Endodermal cell (in vitro differentiated cells): ENCODE data around the gene MCTP2. TPM values are rescaled to one million over a fixed set of nuclear protein-coding genes. Genes with fewer than 3 reads are reported as not detected.

Experiments
- DNase-seq: peaks from one replicate; pipeline ENCODE4 v3.0.0-alpha.2; 2017
- H3K27ac ChIP-seq: 2 replicates; pipeline ENCODE4 v1.5.1; 2013; ENCODE audit warnings: mild to moderate bottlenecking, low read depth, low read length, moderate library complexity
- H3K27me3 ChIP-seq: 2 replicates; pipeline ENCODE4 v1.6.1; 2013; ENCODE audit warnings: mild to moderate bottlenecking, low read length, moderate library complexity; ENCODE audit not compliant: insufficient read depth, control insufficient read depth, poor library complexity, severe bottlenecking
- H3K36me3 ChIP-seq: 2 replicates; pipeline ENCODE4 v1.7.0; 2013; ENCODE audit warnings: mild to moderate bottlenecking, low read length, moderate library complexity; ENCODE audit not compliant: control insufficient read depth, insufficient read depth
- H3K4me1 ChIP-seq: one replicate; pipeline ENCODE4 v1.7.0; 2013; ENCODE audit warnings: low read length; ENCODE audit not compliant: control insufficient read depth, insufficient read depth
- H3K4me3 ChIP-seq: 2 replicates; pipeline ENCODE4 v1.5.1; 2013; ENCODE audit warnings: mild to moderate bottlenecking, low read length, moderate library complexity
- H3K9ac ChIP-seq: 2 replicates; pipeline ENCODE4 v1.6.1; 2013; ENCODE audit warnings: mild to moderate bottlenecking, low read length, moderate library complexity; ENCODE audit not compliant: poor library complexity, severe bottlenecking; ENCODE audit errors: extremely low read depth
- H3K9me3 ChIP-seq: 2 replicates; pipeline ENCODE4 v1.6.1; 2013; ENCODE audit warnings: mild to moderate bottlenecking, low read length, moderate library complexity; ENCODE audit not compliant: control insufficient read depth
- H3K27ac Mint-ChIP-seq: 2 replicates; pipeline ENCODE4 v1.8.0; 2020; ENCODE audit warnings: mixed read lengths
- H3K27me3 Mint-ChIP-seq: 2 replicates; pipeline ENCODE4 v1.8.0; 2021; ENCODE audit warnings: mild to moderate bottlenecking, mixed read lengths; ENCODE audit not compliant: insufficient read depth
- H3K36me3 Mint-ChIP-seq: 2 replicates; pipeline ENCODE4 v1.8.0; 2020; ENCODE audit warnings: low read depth, mixed read lengths
- H3K4me1 Mint-ChIP-seq: 2 replicates; pipeline ENCODE4 v1.8.0; 2020; ENCODE audit warnings: mixed read lengths
- H3K4me3 Mint-ChIP-seq: 2 replicates; pipeline ENCODE4 v1.8.0; 2020; ENCODE audit warnings: mild to moderate bottlenecking, moderate library complexity, mixed read lengths
- H3K9me3 Mint-ChIP-seq: 2 replicates; pipeline ENCODE4 v1.8.0; 2020; ENCODE audit warnings: mild to moderate bottlenecking, mixed read lengths
- WGBS, 2 experiments: methylation state at CpG; one replicate each; pipeline versions ENCODE4 v1.1.5 to v1.1.7; 2013; ENCODE audit warnings: missing lambda C conversion rate in 2 of 2, mixed read lengths in 1 of 2; ENCODE audit not compliant: insufficient coverage in 1 of 2, insufficient read length in 1 of 2; 5-methylcytosine and 5-hydroxymethylcytosine counted together
- total RNA-seq, 2 donors: library from RNA; stranded (reverse); fragmentation: NEBNext Ultra II Directional in 1 of 2; extraction: Animal tissue kit (Norgen Biotek cat#: 25700) in 1 of 2; gene quantifications; 2 replicates in 1 of 2; 3 replicates in 1 of 2; pipeline ENCODE4 v1.2.1, GENCODE V29; 2021
- TF ChIP-seq, protein P1 (sequence below): fragments of 200-600 bp; sonication (generic); conservative IDR thresholded peaks from 2 replicates; pipeline ENCODE4 v1.5.0; 2021; ENCODE audit warnings: antibody characterized with exemption, mild to moderate bottlenecking

The MCTP2 gene
- total RNA-seq, 2 donors from 2014 or later = 9.2 to 12.1 TPM

DNA sequence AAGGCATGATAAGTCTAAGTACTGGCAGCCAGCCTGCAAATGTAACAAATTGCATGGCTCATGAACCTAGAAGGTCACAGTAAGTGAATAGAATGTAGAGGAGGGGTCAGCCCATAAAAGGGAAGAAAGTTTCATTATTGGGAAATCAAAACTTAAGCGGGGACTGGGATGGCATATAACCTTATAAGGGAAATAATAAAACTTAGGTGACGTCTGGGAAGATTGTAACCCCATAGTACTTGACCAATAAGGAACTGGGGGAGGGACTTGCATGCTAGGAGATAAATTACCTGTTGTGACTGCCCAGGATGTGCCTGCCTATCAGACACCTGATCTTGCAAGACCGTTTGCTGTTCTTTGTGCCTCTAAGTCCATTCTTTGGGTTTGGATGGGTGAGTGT is 28.1 kb upstream of the MCTP2 start:
- TF ChIP-seq, protein P1, sequence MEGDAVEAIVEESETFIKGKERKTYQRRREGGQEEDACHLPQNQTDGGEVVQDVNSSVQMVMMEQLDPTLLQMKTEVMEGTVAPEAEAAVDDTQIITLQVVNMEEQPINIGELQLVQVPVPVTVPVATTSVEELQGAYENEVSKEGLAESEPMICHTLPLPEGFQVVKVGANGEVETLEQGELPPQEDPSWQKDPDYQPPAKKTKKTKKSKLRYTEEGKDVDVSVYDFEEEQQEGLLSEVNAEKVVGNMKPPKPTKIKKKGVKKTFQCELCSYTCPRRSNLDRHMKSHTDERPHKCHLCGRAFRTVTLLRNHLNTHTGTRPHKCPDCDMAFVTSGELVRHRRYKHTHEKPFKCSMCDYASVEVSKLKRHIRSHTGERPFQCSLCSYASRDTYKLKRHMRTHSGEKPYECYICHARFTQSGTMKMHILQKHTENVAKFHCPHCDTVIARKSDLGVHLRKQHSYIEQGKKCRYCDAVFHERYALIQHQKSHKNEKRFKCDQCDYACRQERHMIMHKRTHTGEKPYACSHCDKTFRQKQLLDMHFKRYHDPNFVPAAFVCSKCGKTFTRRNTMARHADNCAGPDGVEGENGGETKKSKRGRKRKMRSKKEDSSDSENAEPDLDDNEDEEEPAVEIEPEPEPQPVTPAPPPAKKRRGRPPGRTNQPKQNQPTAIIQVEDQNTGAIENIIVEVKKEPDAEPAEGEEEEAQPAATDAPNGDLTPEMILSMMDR = no peak
- Histone ChIP-seq H3K4me3 (no peak overlapping the region), H3K4me1 (no peaks in the 10 kb centered on the region), H3K27me3 (no peaks in the 10 kb centered on the region), H3K36me3 (no peaks in the 10 kb centered on the region), H3K27ac (no peak overlapping the region), H3K9me3 (no peaks in the 10 kb centered on the region), H3K9ac (no peak overlapping the region)
- Mint-ChIP-seq H3K27me3 (no peaks in the 10 kb centered on the region), H3K9me3 (peaks cover 2% of the 10 kb centered on the region), H3K36me3 (no peaks in the 10 kb centered on the region), H3K4me3 (no peak overlapping the region), H3K4me1 (no peaks in the 10 kb centered on the region), H3K27ac (no peak overlapping the region)
- DNase-seq = no peak
- 86 to 100% methylated on average over 2 to 3 of the region's 3 CpGs for WGBS, 2 experiments

DNA sequence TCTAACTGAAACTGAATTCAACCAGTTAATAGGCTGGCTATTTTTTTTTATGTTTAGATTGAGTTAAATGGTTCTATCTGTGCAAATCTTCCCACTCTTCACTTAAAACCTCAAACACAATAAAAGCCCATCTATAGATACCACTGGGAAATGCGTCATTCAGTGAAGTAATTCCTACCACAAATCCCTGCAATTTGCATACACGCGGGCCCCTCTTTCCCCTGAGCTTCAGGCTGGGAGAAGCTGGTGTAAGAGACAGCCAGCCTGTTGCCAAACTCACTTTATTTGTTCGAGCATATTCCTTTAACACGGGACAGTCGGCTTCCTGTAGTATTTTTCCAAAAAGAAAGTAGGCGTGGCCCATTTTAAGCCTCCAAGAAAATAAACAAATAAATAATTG is 26.0 kb upstream of the MCTP2 start:
- H3K9me3 Mint-ChIP-seq = peaks cover 3% of the 10 kb centered on the region
- H3K27me3 Mint-ChIP-seq = no peaks in the 10 kb centered on the region
- H3K4me3 Mint-ChIP-seq = no peak overlapping the region
- H3K4me1 ChIP-seq = no peaks in the 10 kb centered on the region
- TF ChIP-seq, protein P1 = no peak
- H3K27ac ChIP-seq = no peak overlapping the region
- H3K27me3 ChIP-seq = no peaks in the 10 kb centered on the region
- no peaks in the 10 kb centered on the region for H3K36me3 Mint-ChIP-seq
- no peak overlapping the region for H3K27ac Mint-ChIP-seq
- 75 to 76% methylated on average over 6 to 7 of the region's 7 CpGs for WGBS, 2 experiments
- H3K36me3 ChIP-seq = no peaks in the 10 kb centered on the region
- H3K9ac ChIP-seq = no peak overlapping the region
- H3K9me3 ChIP-seq = no peaks in the 10 kb centered on the region
- no peak overlapping the region for H3K4me3 ChIP-seq
- no peak for DNase-seq
- H3K4me1 Mint-ChIP-seq = no peaks in the 10 kb centered on the region

DNA sequence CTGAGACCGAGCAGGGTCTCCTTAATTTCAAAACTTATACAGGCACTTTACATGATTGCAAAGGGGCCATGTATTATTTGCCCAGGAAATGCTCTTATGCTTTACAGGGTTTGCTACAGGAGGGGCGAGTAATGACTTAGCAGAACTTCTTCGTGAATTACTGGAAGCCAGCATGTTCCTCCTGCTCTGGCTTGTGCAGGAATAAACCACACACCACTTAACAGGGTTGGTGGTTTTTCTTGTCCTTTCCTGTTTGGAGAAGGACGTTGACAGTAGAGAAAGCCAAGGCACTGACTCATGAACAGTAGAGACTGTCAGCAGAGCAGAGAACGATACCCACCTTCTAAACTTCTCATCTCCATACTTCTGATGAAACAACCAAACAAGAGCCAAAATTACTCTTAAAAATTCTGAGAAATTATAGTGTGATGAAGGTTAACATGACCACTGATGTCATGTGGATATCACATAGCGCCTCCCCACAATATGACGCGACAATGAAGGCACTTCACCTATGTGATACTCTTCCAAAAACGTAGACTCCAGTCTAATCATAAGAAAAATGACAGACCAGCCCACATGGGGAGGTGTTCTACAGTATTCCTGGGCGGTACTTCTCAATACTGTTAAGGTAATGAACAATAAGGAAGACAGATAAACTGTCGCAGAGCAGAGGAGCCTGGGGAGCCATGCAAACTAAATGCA is 24.7 kb upstream of the MCTP2 start:
- Histone ChIP-seq H3K27me3 (no peaks in the 10 kb centered on the region), H3K9ac (no peak overlapping the region), H3K9me3 (no peaks in the 10 kb centered on the region), H3K27ac (no peak overlapping the region), H3K4me1 (no peaks in the 10 kb centered on the region), H3K4me3 (no peak overlapping the region), H3K36me3 (no peaks in the 10 kb centered on the region)
- DNase-seq = no peak
- Mint-ChIP-seq H3K4me1 (no peaks in the 10 kb centered on the region), H3K36me3 (no peaks in the 10 kb centered on the region), H3K27me3 (no peaks in the 10 kb centered on the region), H3K4me3 (no peak overlapping the region), H3K9me3 (peaks cover 3% of the 10 kb centered on the region), H3K27ac (no peak overlapping the region)
- 93 to 96% methylated on average over 7 to 11 of the region's 11 CpGs for WGBS, 2 experiments
- TF ChIP-seq, protein P1 = no peak
